ENCODE results near the gene TSR3. TPM values are rescaled to one million over a fixed set of nuclear protein-coding genes. Genes with fewer than 3 reads are reported as not detected.
A peak's percentile ranks its signal among the peaks of the same experiment; 100 is the strongest.

The TSR3 gene
- total RNA-seq, 1 donor from 2014 or later = 60.6 TPM

DNA sequence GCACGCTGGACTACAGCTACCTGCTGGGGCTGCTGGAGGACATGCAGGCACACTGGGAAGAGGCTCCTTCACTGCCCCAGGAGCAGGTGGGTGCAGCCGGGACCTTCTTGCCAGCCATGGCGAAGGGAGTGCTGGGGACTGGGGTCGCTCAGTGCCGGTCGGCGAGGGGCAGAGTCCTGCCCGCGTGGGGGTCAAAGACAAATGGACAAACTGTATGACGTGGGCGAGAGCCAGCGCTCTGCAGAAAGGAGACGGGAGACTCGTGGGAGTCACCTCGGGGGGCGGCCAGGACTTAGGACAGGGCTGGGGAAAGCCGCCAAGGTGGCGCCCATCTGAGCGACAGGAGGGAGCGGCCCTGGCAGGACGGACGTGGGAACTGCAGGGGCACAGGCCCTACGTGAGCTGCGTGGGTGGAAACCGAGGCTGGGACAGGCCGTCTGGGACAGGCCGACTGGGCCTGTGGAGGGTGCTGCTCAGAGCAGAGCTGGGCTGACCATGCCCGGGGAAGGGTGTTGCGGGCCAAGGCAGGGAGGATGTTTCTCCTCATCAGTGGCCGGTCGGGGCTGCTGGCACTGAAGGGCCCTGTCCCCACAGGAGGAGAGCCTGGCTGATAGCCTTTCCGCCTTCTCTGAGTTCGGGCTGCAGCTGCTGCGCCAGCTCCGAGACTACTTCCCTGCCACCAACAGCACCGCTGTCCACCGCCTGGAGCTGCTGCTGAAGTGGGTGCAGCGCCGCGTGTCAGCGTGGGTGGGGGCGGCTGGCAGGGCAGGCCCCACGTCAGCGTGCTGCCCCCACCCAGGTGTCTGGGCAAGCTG is 8.0 kb downstream of the TSR3 start:
- Histone ChIP-seq H3K9me3 (no peaks in the 10 kb centered on the region), H3K36me3 (peaks cover 0 to 4% of the 10 kb centered on the region in 2 donors), H3K27ac (no peak overlapping the region), H3K27me3 (no peaks in the 10 kb centered on the region), H3K4me3 (peak overlapping the region in 1 of 2 donors; percentile 19), H3K4me1 (peaks cover 17% of the 10 kb centered on the region)
- intact Hi-C loops (cut with DNase I) = no loop called here
- no peak for DNase-seq (ENCODE audit: extremely low spot score in 2 of 2)
- TF ChIP-seq POLR2AphosphoS5 (IDR thresholded peaks at IDR 0.05; ENCODE audit: insufficient read depth in 1 of 2, low read depth in 1 of 2) (no peak), POLR2A (IDR thresholded peaks at IDR 0.05) (no peak)
- TF ChIP-seq, protein P1, sequence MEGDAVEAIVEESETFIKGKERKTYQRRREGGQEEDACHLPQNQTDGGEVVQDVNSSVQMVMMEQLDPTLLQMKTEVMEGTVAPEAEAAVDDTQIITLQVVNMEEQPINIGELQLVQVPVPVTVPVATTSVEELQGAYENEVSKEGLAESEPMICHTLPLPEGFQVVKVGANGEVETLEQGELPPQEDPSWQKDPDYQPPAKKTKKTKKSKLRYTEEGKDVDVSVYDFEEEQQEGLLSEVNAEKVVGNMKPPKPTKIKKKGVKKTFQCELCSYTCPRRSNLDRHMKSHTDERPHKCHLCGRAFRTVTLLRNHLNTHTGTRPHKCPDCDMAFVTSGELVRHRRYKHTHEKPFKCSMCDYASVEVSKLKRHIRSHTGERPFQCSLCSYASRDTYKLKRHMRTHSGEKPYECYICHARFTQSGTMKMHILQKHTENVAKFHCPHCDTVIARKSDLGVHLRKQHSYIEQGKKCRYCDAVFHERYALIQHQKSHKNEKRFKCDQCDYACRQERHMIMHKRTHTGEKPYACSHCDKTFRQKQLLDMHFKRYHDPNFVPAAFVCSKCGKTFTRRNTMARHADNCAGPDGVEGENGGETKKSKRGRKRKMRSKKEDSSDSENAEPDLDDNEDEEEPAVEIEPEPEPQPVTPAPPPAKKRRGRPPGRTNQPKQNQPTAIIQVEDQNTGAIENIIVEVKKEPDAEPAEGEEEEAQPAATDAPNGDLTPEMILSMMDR (IDR thresholded peaks at IDR 0.05) = no peak

DNA sequence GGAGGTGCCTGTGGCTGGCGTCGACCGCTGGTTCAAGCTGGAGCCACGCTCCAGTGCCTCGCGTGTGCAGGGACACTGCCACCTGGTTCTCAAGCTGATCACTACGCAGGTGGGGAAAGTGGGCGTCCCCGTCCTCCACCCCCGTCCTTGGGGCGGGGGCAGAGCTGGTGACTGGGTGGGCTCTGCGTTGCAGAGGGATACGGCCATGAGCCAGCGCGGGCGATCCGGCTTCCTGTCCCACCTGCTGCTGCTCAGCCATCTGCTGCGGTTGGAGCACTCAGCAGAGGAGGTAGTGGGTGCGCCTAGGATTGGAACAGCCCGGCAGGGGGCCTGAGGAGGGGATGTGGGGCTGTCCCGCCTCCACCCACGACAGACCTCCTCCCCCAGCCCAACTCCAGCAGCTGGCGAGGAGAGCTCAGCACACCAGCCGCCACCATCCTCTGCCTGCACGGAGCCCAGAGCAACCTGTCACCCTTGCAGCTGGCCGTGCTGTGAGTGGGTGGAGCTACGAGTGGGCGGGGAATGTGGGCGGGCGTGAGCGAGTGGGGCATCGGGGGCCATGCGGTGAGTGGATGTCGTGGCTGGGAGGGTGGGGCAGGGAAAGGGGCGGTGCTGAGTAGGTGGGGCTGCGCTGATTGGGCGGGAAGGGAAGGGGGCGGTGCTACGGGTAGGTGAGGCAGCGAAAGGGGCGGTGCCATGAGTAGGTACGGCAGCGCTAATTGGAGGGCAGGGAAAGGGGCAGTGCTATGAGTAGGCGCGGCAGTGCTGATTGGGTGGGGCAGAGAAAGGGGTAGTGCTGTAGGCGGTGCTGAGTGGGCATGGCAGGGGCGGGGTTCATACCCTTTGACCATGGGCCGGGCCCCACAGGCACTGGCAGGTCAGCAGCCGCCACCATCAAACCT is 8.9 kb downstream of the TSR3 start:
- no peak for TF ChIP-seq POLR2AphosphoS5 (IDR thresholded peaks at IDR 0.05; ENCODE audit: insufficient read depth in 1 of 2, low read depth in 1 of 2)
- TF ChIP-seq, protein P1 (IDR thresholded peaks at IDR 0.05) = no peak
- TF ChIP-seq POLR2A (IDR thresholded peaks at IDR 0.05) = no peak
- Histone ChIP-seq H3K27me3 (no peaks in the 10 kb centered on the region), H3K36me3 (no peaks in the 10 kb centered on the region), H3K27ac (no peak overlapping the region), H3K4me1 (peaks cover 17% of the 10 kb centered on the region), H3K4me3 (peak overlapping the region; percentile 13 to 19), H3K9me3 (no peaks in the 10 kb centered on the region)
- DNase-seq (ENCODE audit: extremely low spot score in 2 of 2) = peak; percentile 92 to 98
- intact Hi-C loops (cut with DNase I) = no loop called here

DNA sequence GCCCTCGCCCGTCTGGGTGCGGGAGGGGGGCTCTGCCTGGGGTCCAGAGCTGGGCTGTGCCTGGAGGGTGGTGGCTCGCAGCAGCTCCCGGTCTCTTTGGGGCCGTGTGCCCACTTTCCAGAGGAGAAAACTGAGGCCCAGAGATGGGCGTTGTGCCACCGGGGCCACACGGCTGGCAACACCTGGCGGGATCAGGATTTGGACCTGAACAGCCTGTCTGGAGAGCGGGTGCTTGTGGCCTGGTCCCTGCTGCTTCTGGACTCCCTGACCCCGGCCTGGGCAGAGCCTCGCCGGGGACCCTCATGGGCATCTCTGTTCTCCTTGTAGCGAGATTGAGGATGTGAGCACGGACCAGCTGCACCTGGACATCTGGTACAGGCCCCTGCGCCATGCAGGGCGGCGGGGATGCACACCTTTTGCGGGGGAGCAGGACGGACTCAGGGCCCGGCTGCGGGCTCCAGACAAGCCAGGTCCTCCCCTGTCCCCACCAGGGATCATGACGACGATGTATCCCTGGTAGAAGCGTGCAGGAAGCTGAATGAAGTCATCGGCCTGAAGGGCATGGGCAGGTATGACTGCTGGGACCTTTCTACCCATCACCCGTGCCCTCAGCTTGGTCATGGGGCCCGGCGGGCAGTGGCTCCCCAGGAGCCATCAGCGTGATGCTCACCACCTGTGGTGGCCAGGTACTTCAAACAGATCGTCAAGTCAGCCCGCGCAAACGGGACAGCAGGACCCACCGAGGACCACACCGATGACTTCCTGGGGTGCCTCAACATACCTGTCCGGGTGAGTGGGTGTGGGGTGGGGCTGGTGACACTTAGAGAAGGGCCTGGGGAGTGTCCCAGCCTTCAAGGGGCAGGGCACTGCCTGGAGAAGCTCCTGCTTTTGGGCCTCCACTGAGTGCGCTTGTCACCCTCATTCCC is 9.9 kb downstream of the TSR3 start:
- intact Hi-C loops (cut with DNase I) = no loop called here
- no peak for DNase-seq (ENCODE audit: extremely low spot score in 2 of 2)
- H3K27me3 ChIP-seq = no peaks in the 10 kb centered on the region
- H3K36me3 ChIP-seq = no peaks in the 10 kb centered on the region
- H3K4me3 ChIP-seq = no peak overlapping the region
- TF ChIP-seq, protein P1 (IDR thresholded peaks at IDR 0.05) = no peak
- no peak for TF ChIP-seq POLR2AphosphoS5 (IDR thresholded peaks at IDR 0.05; ENCODE audit: insufficient read depth in 1 of 2, low read depth in 1 of 2)
- TF ChIP-seq POLR2A (IDR thresholded peaks at IDR 0.05) = no peak
- no peak overlapping the region for H3K27ac ChIP-seq
- H3K9me3 ChIP-seq = no peaks in the 10 kb centered on the region
- peaks cover 17% of the 10 kb centered on the region for H3K4me1 ChIP-seq

DNA sequence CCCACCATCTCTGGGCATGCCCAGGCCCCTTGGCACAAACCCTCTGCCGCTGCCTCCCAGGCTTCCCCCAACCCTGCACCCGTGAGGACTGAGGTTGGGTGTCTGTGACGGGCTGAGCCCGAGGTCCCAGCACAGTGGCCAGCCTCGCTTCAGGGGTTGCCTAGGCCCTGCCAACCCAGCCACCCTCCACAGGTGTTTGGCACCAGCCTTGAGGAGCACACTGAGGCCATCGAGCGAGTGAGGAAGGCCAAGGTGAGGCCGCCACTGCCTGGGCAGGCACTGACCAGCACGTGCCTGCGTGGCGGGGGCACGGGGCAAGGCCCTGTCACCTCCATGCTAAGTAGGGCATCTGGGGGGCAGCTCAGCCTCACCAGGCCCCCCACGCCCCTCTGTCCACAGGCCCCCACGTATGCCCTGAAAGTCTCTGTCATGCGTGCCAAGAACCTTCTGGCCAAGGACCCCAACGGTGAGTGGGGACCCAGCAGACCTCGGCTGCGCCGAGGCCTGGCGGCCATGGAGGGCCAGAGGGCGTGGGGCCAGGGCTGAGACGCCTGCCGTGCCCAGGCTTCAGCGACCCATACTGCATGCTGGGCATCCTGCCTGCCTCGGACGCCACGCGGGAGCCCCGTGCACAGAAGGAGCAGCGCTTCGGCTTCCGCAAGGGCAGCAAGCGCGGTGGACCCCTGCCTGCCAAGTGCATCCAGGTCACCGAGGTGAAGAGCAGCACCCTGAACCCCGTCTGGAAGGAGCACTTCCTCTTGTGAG is 10.8 kb downstream of the TSR3 start:
- no peak overlapping the region for H3K4me3 ChIP-seq
- no peaks in the 10 kb centered on the region for H3K36me3 ChIP-seq
- no peaks in the 10 kb centered on the region for H3K27me3 ChIP-seq
- TF ChIP-seq, protein P1 (IDR thresholded peaks at IDR 0.05) = no peak
- TF ChIP-seq POLR2A (IDR thresholded peaks at IDR 0.05) (no peak), POLR2AphosphoS5 (IDR thresholded peaks at IDR 0.05; ENCODE audit: insufficient read depth in 1 of 2, low read depth in 1 of 2) (no peak)
- no peak for DNase-seq (ENCODE audit: extremely low spot score in 2 of 2)
- no peaks in the 10 kb centered on the region for H3K9me3 ChIP-seq
- intact Hi-C loops (cut with DNase I) = no loop called here
- H3K27ac ChIP-seq = no peak overlapping the region
- peaks cover 17% of the 10 kb centered on the region for H3K4me1 ChIP-seq
